ENCODE measurements around the gene AARS2.

The AARS2 gene

GRCh38 chr6:44286747-44287146 lies 26.4 kb downstream of the AARS2 start:
- Histone ChIP-seq H3K27me3 (ENCODE audit: insufficient read depth, low read length, poor library complexity) (peaks cover 18% of the 10 kb centered on the region), H3K9ac (ENCODE audit: low read depth, low read length) (no peak overlapping the region), H3K4me2 (ENCODE audit: insufficient read depth, low read length) (no peak overlapping the region), H3K4me3 (ENCODE audit: low read depth in 1 of 2, low read length in 2 of 2) (no peak overlapping the region), H3K79me2 (ENCODE audit: insufficient read depth, low read length) (no peaks in the 10 kb centered on the region), H3K27ac (ENCODE audit: low read length) (no peak overlapping the region), H4K20me1 (ENCODE audit: insufficient read depth, low read length) (peaks cover 17% of the 10 kb centered on the region), H2AFZ (ENCODE audit: low read depth, low read length) (no peak overlapping the region), H3K4me1 (ENCODE audit: insufficient read depth, low read length) (no peaks in the 10 kb centered on the region), H3K9me3 (ENCODE audit: insufficient read depth, low read length, severe bottlenecking) (no peaks in the 10 kb centered on the region), H3K36me3 (ENCODE audit: insufficient read depth, low read length) (no peaks in the 10 kb centered on the region)
- ATAC-seq (ENCODE audit: insufficient read depth, low read depth) (no peak), DNase-seq (no peak)
- TF ChIP-seq CTCF (IDR thresholded peaks at IDR 0.05; ENCODE audit: borderline replicate concordance, extremely low read depth, low read length, poor library complexity, severe bottlenecking): no peak

GRCh38 chr6:44286285-44286565 lies 26.9 kb downstream of the AARS2 start:
- Histone ChIP-seq H3K4me2 (ENCODE audit: insufficient read depth, low read length) (no peak overlapping the region), H3K9ac (ENCODE audit: low read depth, low read length) (no peak overlapping the region), H3K4me3 (ENCODE audit: low read depth in 1 of 2, low read length in 2 of 2) (no peak overlapping the region), H3K4me1 (ENCODE audit: insufficient read depth, low read length) (no peaks in the 10 kb centered on the region), H3K27ac (ENCODE audit: low read length) (no peak overlapping the region), H2AFZ (ENCODE audit: low read depth, low read length) (no peak overlapping the region), H4K20me1 (ENCODE audit: insufficient read depth, low read length) (peaks cover 17% of the 10 kb centered on the region), H3K27me3 (ENCODE audit: insufficient read depth, low read length, poor library complexity) (peaks cover 18% of the 10 kb centered on the region), H3K9me3 (ENCODE audit: insufficient read depth, low read length, severe bottlenecking) (no peaks in the 10 kb centered on the region), H3K36me3 (ENCODE audit: insufficient read depth, low read length) (no peaks in the 10 kb centered on the region), H3K79me2 (ENCODE audit: insufficient read depth, low read length) (no peaks in the 10 kb centered on the region)
- ATAC-seq (ENCODE audit: insufficient read depth, low read depth): no peak
- TF ChIP-seq EZH2 (IDR thresholded peaks at IDR 0.05; ENCODE audit: borderline replicate concordance, low read depth, low read length, severe bottlenecking) (no peak), CTCF (IDR thresholded peaks at IDR 0.05; ENCODE audit: borderline replicate concordance, extremely low read depth, low read length, poor library complexity, severe bottlenecking) (no peak)
- DNase-seq: no peak

- Histone ChIP-seq H3K36me3 (ENCODE audit: insufficient read depth, low read length) (no peaks in the 10 kb centered on the region), H3K27ac (ENCODE audit: low read length) (no peak overlapping the region), H3K79me2 (ENCODE audit: insufficient read depth, low read length) (no peaks in the 10 kb centered on the region), H3K9ac (ENCODE audit: low read depth, low read length) (no peak overlapping the region), H3K9me3 (ENCODE audit: insufficient read depth, low read length, severe bottlenecking) (no peaks in the 10 kb centered on the region), H3K4me2 (ENCODE audit: insufficient read depth, low read length) (no peak overlapping the region), H3K4me1 (ENCODE audit: insufficient read depth, low read length) (no peaks in the 10 kb centered on the region), H4K20me1 (ENCODE audit: insufficient read depth, low read length) (peaks cover 17% of the 10 kb centered on the region), H2AFZ (ENCODE audit: low read depth, low read length) (no peak overlapping the region), H3K4me3 (ENCODE audit: low read depth in 1 of 2, low read length in 2 of 2) (no peak overlapping the region), H3K27me3 (ENCODE audit: insufficient read depth, low read length, poor library complexity) (peaks cover 18% of the 10 kb centered on the region)
- DNase-seq (peak; percentile 53), ATAC-seq (ENCODE audit: insufficient read depth, low read depth) (peak; percentile 85)
- TF ChIP-seq EZH2 (IDR thresholded peaks at IDR 0.05; ENCODE audit: borderline replicate concordance, low read depth, low read length, severe bottlenecking): no peak
- TF ChIP-seq CTCF (IDR thresholded peaks at IDR 0.05; ENCODE audit: borderline replicate concordance, extremely low read depth, low read length, poor library complexity, severe bottlenecking): no peak
These were observed 27.4 kb downstream of the AARS2 start for GRCh38 chr6:44285552-44286284.

- ATAC-seq (ENCODE audit: insufficient read depth, low read depth) (no peak), DNase-seq (no peak)
- Histone ChIP-seq H3K4me1 (ENCODE audit: insufficient read depth, low read length) (no peaks in the 10 kb centered on the region), H2AFZ (ENCODE audit: low read depth, low read length) (no peak overlapping the region), H3K9me3 (ENCODE audit: insufficient read depth, low read length, severe bottlenecking) (no peaks in the 10 kb centered on the region), H3K4me3 (ENCODE audit: low read depth in 1 of 2, low read length in 2 of 2) (no peak overlapping the region), H3K27ac (ENCODE audit: low read length) (no peak overlapping the region), H3K79me2 (ENCODE audit: insufficient read depth, low read length) (no peaks in the 10 kb centered on the region), H3K4me2 (ENCODE audit: insufficient read depth, low read length) (no peak overlapping the region), H3K27me3 (ENCODE audit: insufficient read depth, low read length, poor library complexity) (peaks cover 18% of the 10 kb centered on the region), H3K36me3 (ENCODE audit: insufficient read depth, low read length) (no peaks in the 10 kb centered on the region), H3K9ac (ENCODE audit: low read depth, low read length) (no peak overlapping the region), H4K20me1 (ENCODE audit: insufficient read depth, low read length) (peaks cover 17% of the 10 kb centered on the region)
- TF ChIP-seq CTCF (IDR thresholded peaks at IDR 0.05; ENCODE audit: borderline replicate concordance, extremely low read depth, low read length, poor library complexity, severe bottlenecking): no peak
- TF ChIP-seq EZH2 (IDR thresholded peaks at IDR 0.05; ENCODE audit: borderline replicate concordance, low read depth, low read length, severe bottlenecking): no peak
These were observed 28.3 kb downstream of the AARS2 start for GRCh38 chr6:44284867-44285266.
